Activated CD4-positive, alpha-beta T cell treated with anti-CD3 and anti-CD28 coated beads, Interleukin-2, amount 50 U/mL, for 16 hours (primary cell): ENCODE data around the gene SIVA1.

Experiments
- DNase-seq: peaks from one replicate; pipeline ENCODE4 v3.0.0-alpha.2; 2020

SIVA1 gene

GRCh38 chr14:104751539-104752422 lies 1.2 kb upstream of the SIVA1 start:
- DNase-seq: no peak

- no peak for DNase-seq
Measured at GRCh38 chr14:104752423-104752734, 568 bp upstream of the SIVA1 start.

DNA sequence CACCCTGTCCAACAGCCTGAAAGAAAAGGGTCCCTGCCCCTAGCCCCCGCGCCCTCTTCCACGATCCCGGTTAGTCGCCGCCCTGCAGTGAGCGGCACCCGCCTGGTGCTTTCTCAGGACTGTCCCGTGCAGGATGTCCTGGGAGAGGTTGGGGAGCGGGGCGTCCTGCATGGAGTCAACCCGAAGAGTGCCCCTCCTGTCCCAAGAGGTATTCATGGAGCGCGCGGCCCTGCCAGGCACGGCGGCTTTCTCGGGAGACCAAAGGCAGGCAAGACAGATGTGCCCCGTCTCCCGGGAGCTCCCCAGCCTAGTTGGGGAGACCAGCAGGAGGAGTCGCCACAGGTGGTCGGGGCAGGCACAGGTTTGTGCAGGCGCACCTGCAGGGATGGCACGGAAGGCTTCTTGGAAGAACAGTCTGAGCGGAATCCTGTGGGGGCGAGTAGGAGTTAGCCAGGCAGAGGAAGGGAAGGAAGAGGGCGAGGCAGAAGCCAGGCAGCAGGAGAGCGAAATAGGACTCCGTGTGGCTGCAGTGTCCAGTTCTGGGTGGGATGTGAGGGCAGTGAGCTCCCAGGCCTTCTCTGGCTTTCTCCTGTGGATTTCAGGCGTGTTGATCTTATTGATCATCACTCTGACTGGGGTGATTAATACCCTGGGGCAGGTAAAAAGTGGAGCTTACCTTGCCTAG lies 723 bp downstream of the SIVA1 start:
- DNase-seq: no peak

DNA sequence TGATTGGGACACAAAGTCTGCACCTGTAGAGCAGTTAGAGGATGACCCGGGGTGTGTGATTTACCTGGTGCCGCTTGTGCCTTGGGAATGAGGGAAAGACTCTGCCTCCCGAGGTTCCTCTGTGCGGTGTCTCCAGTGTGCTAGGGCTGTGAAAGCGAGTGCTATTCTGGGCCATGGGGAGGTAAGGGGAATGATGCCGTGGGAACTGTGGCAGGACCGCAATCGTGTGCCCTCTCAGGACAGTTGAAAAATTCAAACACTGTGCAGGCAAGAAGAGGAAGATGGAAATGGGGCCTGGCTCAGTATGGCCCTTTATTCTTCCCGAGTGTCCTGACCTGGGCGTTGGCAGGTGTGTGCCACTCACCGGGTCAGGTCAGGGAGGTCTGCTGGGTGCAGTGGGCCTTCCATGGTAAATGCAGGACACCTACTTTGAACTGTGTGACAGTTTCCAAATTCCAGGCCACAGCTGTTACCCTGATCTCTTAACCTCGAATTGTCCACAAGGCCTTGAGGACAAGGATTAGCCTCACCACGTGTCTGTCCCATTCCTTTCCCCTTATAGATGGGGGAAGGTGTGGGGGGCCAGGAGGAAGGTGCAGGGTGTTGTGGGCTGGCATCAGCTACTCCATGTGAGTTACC lies 1.4 kb downstream of the SIVA1 start:
- DNase-seq: no peak

DNA sequence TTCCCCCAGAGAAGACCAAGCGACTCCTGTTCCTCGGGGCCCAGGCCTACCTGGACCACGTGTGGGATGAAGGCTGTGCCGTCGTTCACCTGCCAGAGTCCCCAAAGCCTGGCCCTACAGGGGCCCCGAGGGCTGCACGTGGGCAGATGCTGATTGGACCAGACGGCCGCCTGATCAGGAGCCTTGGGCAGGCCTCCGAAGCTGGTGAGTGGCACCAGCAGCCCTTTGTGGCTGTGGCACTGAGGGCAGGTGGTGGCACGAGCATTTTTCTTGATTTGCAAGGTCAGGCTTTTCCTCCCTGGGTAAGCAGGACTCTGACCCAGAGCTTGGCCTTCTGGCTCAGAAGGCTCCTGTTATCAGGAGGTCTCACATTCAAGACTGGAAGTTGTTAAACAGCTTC lies 2.7 kb downstream of the SIVA1 start:
- no peak for DNase-seq

- no peak for DNase-seq
Measured at GRCh38 chr14:104756477-104757237, 3.7 kb downstream of the SIVA1 start.

DNA sequence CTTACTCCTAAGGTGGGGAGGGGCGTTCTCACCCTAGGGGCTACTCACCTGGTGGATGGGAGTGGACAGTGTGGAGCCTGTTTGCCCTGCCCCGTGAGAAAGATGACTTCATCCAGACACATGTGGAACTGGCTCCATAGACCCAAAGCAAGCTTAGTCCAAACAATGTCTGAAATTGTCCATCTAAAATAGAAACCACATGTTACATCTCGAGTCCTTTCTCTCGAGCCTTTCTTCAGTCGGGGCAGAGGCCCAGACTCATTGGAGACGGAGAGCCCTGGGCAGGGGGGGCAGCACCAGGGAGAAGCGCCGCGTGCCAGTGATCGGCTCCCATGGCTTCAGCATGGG lies 4.3 kb downstream of the SIVA1 start:
- no peak for DNase-seq

DNA sequence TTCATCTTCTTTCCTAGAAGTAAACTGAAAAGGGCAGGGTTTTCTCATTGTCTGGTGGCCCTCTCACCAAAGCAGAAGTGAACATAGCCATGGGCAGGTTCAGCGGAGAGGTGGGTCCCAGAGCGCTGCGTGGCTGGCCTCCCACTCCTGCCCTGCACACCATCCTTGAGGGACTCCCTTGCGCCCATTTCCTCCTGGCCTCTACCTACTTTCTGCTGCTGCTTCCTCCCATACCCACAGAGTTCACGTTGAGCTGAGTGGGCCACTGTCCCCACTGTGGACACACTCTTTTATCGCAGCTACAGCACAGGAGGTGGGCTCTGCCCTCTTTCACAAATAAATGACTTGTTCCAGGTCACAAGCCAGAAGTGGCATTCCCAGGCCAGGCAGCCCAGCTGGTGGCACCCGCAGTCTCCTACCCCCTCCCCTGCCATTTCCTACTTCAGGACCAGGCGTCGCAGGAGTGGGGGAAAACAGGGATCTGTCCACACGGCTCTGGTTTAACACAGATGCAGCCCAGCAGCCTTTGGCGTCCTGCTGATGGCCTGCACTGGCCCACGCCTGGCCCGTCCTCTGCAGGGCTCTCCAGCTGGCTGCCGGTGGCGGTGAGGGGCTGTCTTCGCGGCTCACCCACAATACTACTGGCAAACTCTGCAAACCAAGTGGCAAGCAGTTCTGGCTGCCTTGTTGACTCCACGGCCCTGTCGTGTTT lies 4.9 kb downstream of the SIVA1 start:
- DNase-seq: no peak

DNA sequence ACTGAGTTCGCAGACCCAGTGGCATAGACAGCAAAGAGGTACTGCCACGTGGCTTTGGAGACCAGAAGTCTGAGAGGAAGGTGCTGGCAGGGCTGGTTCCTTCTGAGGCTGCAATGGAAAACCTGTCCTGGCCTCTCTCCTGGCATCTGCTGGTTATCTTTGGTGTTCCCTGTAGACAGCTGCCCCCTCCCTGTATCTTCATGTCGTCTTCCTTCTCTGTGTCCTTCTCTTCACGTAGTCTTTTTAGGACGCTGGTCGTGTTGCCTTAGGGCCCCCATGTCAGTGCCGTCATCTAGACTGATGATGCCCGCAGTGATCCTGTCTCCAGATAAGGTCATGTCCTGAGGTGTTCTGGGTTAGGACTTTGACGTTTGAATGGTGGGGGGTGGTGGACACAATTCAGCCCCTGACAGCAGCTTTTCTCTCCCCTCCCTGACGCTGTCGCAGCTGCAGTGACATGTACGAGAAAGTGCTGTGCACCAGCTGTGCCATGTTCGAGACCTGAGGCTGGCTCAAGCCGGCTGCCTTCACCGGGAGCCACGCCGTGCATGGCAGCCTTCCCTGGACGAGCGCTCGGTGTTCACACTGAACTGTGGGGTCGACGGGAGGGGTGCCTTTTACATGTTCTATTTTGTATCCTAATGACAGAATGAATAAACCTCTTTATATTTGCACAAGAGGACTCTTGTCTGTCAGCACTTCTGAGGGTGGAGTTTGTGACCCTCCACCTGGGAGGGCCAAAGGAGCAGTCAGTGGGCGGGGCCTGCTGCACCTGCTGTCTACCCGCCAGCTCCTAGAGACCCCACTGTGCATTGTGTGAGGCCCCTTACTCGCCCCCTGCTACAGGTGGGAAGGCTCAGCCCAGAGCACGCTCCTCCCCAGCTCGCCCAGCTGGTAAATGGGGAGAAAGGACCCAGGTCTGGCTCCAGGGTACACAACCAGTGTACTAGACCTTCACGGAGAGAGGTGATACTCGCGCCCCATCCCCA lies 6.3 kb downstream of the SIVA1 start:
- no peak for DNase-seq

GRCh38 chr14:104765517-104765916 lies 12.6 kb downstream of the SIVA1 start:
- DNase-seq: no peak

- DNase-seq: no peak
Measured at GRCh38 chr14:104766256-104766862, 13.4 kb downstream of the SIVA1 start.

DNA sequence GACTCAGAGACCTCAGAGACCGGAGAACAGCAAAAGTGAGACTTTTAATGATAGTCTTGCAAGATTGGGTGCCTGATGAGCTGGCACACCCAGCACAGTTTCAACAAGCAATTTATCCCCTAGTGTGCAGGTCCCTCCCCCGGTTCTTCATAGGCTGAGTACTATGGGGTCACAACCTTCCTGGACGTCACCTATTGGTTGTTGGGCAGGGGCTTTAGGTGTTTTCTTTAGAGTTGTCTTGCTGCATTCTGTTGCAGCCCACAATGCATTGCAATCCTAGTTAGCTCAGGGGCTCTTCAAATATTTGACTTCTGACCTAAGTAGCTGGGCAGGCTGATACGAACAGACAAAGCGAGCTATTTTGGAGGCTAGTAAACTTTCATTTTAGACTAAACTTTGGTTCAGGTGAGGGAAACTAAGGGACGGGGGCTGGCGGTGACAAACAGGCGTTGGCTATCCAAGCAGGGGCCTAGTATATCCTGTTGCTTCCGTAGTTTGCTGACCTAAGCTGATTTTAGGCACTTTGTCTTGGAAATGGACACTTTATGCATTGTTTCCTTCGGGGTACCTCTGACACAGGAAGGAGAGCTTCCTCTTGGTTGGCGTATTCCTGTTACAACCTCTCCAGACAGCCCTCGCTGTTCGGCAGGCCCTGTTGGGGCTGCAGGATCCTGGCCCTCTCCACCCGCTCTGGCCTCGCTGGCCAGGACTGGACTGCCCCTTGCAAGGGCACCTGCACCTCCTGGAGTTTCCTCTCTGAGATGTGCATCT lies 14.1 kb downstream of the SIVA1 start:
- no peak for DNase-seq

DNA sequence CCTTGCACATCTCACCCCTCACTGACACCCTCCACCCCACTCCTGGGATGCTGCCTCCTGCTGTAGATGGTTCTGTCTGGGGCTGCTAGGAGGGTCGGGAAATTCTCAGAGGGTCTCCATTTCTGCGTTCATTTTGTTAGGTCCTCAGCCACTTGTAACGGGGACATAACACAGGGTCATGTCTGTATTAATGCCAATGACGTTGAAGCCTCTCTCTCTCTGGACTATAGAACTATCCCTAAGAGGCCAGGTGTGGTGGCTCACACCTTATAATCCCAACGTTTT lies 14.6 kb downstream of the SIVA1 start:
- DNase-seq: no peak

- peak; percentile 91 for DNase-seq
Measured at GRCh38 chr14:104768437-104769323, 15.7 kb downstream of the SIVA1 start.

GRCh38 chr14:104769324-104770071 lies 16.6 kb downstream of the SIVA1 start:
- no peak for DNase-seq

DNA sequence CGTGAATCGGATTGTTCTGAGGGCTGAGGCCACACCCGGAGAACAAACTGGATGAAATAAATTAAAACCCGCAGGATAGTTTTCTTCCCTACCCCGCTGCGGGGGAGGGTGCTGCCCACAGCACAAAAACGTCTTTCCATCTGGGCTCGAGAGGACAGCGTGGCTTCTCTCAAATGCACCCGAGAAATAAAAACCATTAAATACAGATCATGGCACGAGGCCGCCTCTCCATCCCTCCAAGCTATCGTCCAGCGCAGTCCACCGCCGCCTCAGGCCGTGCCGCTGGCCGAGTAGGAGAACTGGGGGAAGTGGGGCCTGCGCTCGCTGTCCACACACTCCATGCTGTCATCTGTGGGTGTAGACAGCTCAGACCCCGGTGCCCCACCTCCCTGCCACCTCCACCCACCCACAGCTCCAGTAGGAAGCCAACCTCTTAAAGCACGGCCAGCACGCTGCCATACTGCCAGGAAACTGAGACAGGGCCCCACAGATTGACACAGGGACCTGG lies 17.2 kb downstream of the SIVA1 start:
- DNase-seq: no peak

GRCh38 chr14:104770851-104771272 lies 17.9 kb downstream of the SIVA1 start:
- no peak for DNase-seq

DNA sequence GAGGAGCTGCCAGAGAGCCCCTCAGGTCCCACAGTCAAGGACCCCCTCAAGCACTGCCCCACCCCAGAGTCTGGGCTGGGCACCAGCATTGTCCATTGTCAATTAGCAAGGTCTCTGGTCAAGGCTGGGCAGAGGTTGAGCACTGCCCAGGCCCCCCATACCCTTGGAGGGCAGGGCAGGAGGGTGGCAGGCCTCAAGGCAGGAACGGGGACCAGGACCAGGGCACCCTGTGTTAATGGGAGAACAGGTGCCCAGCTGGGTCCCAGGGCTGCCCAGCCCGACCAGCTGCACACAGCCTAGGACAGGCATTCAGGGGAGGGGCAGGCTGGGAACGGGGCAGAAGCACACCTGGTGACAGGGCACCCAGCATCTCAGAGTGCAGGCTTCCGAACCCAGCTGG lies 18.4 kb downstream of the SIVA1 start:
- DNase-seq: no peak
